HL-60 (cell line): Measurements from ENCODE around the gene TBC1D4.

Source experiments
- DNase-seq, 2 experiments: peaks; one replicate each; pipeline ENCODE4 v3.0.0-alpha.2; 2010 to 2020; ENCODE audit warnings: low read depth in 1 of 2, low spot score in 1 of 2
- H3K27ac ChIP-seq: fragments of 250-450 bp; sonication (Bioruptor Pico); replicated peaks from 2 replicates; pipeline ENCODE4 v1.5.1; 2020; ENCODE audit warnings: mild to moderate bottlenecking, moderate library complexity
- H3K27me3 ChIP-seq: fragments of 250-450 bp; sonication (Bioruptor Pico); 2 replicates; pipeline ENCODE4 v1.5.1; 2021; ENCODE audit warnings: mild to moderate bottlenecking, moderate library complexity; ENCODE audit not compliant: insufficient read depth, poor library complexity, severe bottlenecking
- H3K4me3 ChIP-seq: replicated peaks from 2 replicates; pipeline ENCODE4 v1.5.1; 2011; ENCODE audit warnings: mild to moderate bottlenecking, control low read depth, low read length; ENCODE audit not compliant: insufficient read depth
- GABPA ChIP-seq: IDR thresholded peaks from 2 replicates; pipeline ENCODE4 v1.6.1; 2012; ENCODE audit warnings: low read depth
- POLR2AphosphoS5 ChIP-seq: IDR thresholded peaks from 2 replicates; pipeline ENCODE4 v1.6.1; 2012; ENCODE audit warnings: low read depth
- REST ChIP-seq: IDR thresholded peaks from 2 replicates; pipeline ENCODE4 v1.6.1; 2012; ENCODE audit warnings: low read depth; ENCODE audit not compliant: insufficient replicate concordance
- SPI1 ChIP-seq: IDR thresholded peaks from 2 replicates; pipeline ENCODE4 v1.6.1; 2012; ENCODE audit warnings: low read depth, mild to moderate bottlenecking, borderline replicate concordance
- TF ChIP-seq, protein P1 (sequence below): IDR thresholded peaks from one replicate; pipeline ENCODE4 v1.5.1; 2011; ENCODE audit warnings: low read length, control low read depth, inconsistent platforms; ENCODE audit not compliant: insufficient read depth

The TBC1D4 gene

DNA sequence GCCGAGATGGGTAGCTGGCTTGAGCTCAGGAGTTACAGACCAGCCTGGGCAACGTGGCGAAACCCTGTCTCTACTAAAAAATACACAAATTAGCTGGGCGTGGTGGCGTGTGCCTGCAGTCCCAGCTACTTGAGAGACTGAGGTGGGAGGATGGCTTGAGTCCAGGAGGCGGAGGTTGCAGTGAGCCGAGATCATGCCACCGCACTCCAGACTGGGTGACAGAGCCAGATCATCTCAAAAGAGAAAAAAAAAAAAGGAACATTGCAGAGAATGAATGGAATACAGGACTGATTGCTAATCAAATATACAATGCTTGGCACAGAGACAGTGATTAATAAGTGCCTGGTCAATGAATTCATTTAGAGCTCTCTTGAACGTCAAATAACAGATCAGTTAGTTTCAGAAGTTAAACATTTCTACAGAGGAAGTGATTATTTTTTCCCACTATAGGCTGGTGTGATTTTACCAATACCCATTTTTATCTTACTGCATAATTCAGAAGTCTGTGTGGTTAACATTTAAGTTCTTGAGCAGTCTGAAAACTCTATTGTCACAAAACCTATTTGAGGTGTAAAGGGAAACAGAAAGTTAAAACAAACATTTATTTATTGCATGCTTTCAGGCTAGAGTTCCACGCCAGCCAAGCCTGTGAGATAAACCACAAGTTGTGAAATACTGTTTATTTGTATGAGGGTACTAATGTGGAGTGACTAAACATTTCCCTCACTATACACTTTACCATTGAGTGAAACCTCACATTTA is 7.7 kb upstream of the TBC1D4 start:
- Histone ChIP-seq H3K4me3 (no peak overlapping the region), H3K27me3 (no peaks in the 10 kb centered on the region), H3K27ac (no peak overlapping the region)
- TF ChIP-seq REST (no peak), SPI1 (peak; percentile 43; the same call in 1 of the 2 replicates), POLR2AphosphoS5 (no peak), GABPA (no peak)
- TF ChIP-seq, protein P1, sequence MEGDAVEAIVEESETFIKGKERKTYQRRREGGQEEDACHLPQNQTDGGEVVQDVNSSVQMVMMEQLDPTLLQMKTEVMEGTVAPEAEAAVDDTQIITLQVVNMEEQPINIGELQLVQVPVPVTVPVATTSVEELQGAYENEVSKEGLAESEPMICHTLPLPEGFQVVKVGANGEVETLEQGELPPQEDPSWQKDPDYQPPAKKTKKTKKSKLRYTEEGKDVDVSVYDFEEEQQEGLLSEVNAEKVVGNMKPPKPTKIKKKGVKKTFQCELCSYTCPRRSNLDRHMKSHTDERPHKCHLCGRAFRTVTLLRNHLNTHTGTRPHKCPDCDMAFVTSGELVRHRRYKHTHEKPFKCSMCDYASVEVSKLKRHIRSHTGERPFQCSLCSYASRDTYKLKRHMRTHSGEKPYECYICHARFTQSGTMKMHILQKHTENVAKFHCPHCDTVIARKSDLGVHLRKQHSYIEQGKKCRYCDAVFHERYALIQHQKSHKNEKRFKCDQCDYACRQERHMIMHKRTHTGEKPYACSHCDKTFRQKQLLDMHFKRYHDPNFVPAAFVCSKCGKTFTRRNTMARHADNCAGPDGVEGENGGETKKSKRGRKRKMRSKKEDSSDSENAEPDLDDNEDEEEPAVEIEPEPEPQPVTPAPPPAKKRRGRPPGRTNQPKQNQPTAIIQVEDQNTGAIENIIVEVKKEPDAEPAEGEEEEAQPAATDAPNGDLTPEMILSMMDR = no peak
- peak in 1 of 2 experiments; percentile 46 for DNase-seq

GRCh38 chr13:75486146-75487062 is 4.4 kb upstream of the TBC1D4 start:
- H3K4me3 ChIP-seq = no peak overlapping the region
- H3K27ac ChIP-seq = no peak overlapping the region
- no peak for TF ChIP-seq GABPA
- TF ChIP-seq, protein P1 = no peak
- TF ChIP-seq SPI1 = no peak
- TF ChIP-seq POLR2AphosphoS5 = no peak
- TF ChIP-seq REST = no peak
- H3K27me3 ChIP-seq = no peaks in the 10 kb centered on the region
- DNase-seq = peak in 1 of 2 experiments; percentile 44

GRCh38 chr13:75485286-75486062 is 3.5 kb upstream of the TBC1D4 start:
- TF ChIP-seq, protein P1 = no peak
- no peak for TF ChIP-seq GABPA
- TF ChIP-seq REST = no peak
- TF ChIP-seq POLR2AphosphoS5 = no peak
- no peak for TF ChIP-seq SPI1
- H3K27ac ChIP-seq = no peak overlapping the region
- no peaks in the 10 kb centered on the region for H3K27me3 ChIP-seq
- no peak overlapping the region for H3K4me3 ChIP-seq
- no peak for DNase-seq
